GM19455 (cell line): ENCODE data around the gene B4GALT1.
"Not testable (repeated sequence)": the region's sequence is repeated elsewhere in the genome, so short reads cannot be mapped to it uniquely, and the experiment has no call there.

Source experiments
- ATAC-seq: cut with Tn5 transposase; IDR thresholded peaks from one replicate; pipeline ENCODE4 v1.9.1; 2021; ENCODE audit not compliant: unreplicated experiment

Gene B4GALT1

GRCh38 chr9:33163433-33164137 is 3.6 kb downstream of the B4GALT1 start:
- no peak for ATAC-seq

- no peak for ATAC-seq
Observed at GRCh38 chr9:33162721-33163311, 4.3 kb downstream of the B4GALT1 start.

- no peak for ATAC-seq
Observed at GRCh38 chr9:33161589-33162132, 5.5 kb downstream of the B4GALT1 start.

- ATAC-seq: no peak
Observed at GRCh38 chr9:33161011-33161588, 6.0 kb downstream of the B4GALT1 start.

GRCh38 chr9:33160446-33160845 is 6.7 kb downstream of the B4GALT1 start:
- ATAC-seq: not testable (repeated sequence)

- ATAC-seq: no peak
Observed at GRCh38 chr9:33159777-33160127, 7.4 kb downstream of the B4GALT1 start.

- no peak for ATAC-seq
Observed at GRCh38 chr9:33158843-33159776, 8.0 kb downstream of the B4GALT1 start.

GRCh38 chr9:33157960-33158842 is 8.9 kb downstream of the B4GALT1 start:
- ATAC-seq: no peak

- no peak for ATAC-seq
Observed at GRCh38 chr9:33155393-33155792, 11.7 kb downstream of the B4GALT1 start.

- ATAC-seq: no peak
Observed at GRCh38 chr9:33154371-33154770, 12.8 kb downstream of the B4GALT1 start.

- no peak for ATAC-seq
Observed at GRCh38 chr9:33153666-33154065, 13.5 kb downstream of the B4GALT1 start.

GRCh38 chr9:33153001-33153400 is 14.1 kb downstream of the B4GALT1 start:
- no peak for ATAC-seq

- no peak for ATAC-seq
Observed at GRCh38 chr9:33151601-33152000, 15.5 kb downstream of the B4GALT1 start.

GRCh38 chr9:33151007-33151557 is 16.1 kb downstream of the B4GALT1 start:
- ATAC-seq: no peak

GRCh38 chr9:33148367-33149014 is 18.6 kb downstream of the B4GALT1 start:
- no peak for ATAC-seq

- no peak for ATAC-seq
Observed at GRCh38 chr9:33147416-33148169, 19.5 kb downstream of the B4GALT1 start.

- ATAC-seq: no peak
Observed at GRCh38 chr9:33146298-33146697, 20.8 kb downstream of the B4GALT1 start.

- no peak for ATAC-seq
Observed at GRCh38 chr9:33144551-33144950, 22.6 kb downstream of the B4GALT1 start.

GRCh38 chr9:33143241-33143661 is 23.9 kb downstream of the B4GALT1 start:
- no peak for ATAC-seq
